Gastrocnemius medialis (tissue), 4 donors: ENCODE measurements around the gene RPS18.

Experiments used
- CTCF ChIP-seq, 5 experiments: fragments of 450-650 bp in 3 of 5; fragments of 200-600 bp in 2 of 5; sonication (generic) in 2 of 5; IDR thresholded peaks in 4 of 5; conservative IDR thresholded peaks in 1 of 5; 1 replicate in 4 of 5; 2 replicates in 1 of 5; pipeline ENCODE4 v1.5.1; 2016 to 2019; ENCODE audit warnings: antibody characterized with exemption in 5 of 5, mild to moderate bottlenecking in 3 of 5, moderate library complexity in 3 of 5
- POLR2A ChIP-seq, 2 donors: fragments of 450-650 bp; IDR thresholded peaks; one replicate each; pipeline ENCODE4 v1.6.1; 2017; ENCODE audit warnings: antibody characterized with exemption in 2 of 2, mild to moderate bottlenecking in 2 of 2, moderate library complexity in 2 of 2

- TF ChIP-seq CTCF (IDR thresholded peaks at IDR 0.05 in 4 of 5, conservative IDR thresholded peaks at IDR 0.05 in 1 of 5) (no peak), POLR2A (IDR thresholded peaks at IDR 0.05) (no peak)
Observed at GRCh38 chr6:33292996-33293682, 21.3 kb downstream of the RPS18 start.
